Measurements from ENCODE around the gene CYTH4. TPM values are rescaled to one million over a fixed set of nuclear protein-coding genes. Genes with fewer than 3 reads are reported as not detected.

Gene CYTH4
- total RNA-seq, 1 experiment from 2014 or later, result not detected

DNA sequence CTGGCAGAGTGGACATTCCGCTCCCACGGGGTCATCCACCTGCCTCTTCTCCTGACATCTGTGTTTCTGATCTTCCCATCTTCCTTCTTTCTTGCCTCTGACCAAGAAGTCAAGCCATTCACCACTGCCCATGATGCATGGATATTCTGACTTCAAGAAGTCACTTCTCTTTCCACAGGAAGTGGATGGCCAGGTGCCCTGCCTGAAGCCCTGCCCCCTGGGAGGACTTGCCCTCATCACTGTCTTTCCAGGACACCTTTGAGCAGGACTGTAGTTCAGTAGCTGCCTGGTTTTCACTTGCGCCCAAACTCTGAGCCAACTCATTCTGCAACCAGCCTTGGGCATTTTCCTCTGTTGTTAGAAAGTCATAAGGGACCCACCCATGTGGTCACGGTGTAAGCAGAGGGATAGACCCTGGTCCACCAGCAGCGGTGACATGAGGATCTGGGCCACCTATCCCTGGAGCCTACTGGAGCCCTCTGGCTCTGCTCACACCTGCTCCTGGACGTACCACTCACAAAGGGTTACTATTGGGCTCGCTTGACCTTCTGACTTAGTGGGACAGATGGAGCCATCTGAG, 6.9 kb downstream of the CYTH4 start:
- no peak for DNase-seq (ENCODE audit: low read depth)

DNA sequence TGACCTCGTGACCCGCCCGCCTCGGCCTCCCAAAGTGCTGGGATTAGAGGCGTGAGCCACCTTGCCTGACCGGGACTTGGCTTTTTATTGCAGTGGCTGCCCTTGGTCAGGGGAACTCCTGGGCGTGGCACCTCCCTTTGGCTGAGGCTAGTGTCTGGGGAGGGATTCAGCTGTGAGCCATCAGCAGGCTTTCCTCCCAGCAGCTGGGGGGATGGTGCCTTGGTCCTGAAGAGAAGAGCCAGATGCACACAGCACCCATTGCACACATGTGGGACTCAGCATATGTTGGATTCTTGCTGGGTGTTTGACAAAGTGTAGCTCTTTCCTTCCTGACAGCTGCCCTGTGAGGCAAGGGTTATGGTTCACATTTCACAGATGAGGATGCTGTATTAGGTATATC, 8.4 kb downstream of the CYTH4 start:
- DNase-seq (ENCODE audit: low read depth), result peak; percentile 53

DNA sequence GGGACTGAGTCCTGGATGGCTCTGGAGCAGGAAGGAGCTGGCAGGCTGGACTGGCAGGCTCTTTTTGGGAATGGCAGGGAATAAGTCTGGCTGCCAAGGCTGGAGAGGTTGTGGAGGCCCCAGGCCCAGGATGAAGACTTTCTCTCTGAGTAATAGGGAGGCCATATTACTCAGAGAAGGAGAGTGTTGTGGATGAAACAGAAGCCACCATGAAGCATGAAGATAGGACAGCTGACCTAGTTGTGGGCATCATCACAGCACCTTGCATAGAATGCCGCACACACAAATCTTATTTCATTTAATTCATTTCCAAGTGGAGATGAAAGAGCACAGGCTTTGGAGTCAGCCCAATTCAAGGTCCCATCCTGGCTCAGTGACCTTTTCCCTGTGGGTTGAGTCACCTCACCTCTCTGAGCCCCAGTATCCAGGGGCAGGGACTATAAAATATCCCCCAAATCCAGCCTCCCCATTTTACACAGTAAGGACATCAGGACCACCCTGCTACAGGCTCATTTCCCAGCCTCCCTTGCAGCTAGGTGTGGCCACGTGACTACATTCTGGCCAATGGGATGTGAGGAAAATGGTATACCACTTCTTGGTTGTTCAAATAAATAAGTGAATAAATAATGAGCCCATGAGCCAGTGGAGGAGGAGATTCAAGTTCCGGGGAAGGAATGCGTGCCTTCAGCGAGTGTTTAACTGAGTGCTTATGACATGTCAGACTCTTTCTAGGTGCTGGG, 9.4 kb downstream of the CYTH4 start:
- no peak for DNase-seq (ENCODE audit: low read depth)

DNA sequence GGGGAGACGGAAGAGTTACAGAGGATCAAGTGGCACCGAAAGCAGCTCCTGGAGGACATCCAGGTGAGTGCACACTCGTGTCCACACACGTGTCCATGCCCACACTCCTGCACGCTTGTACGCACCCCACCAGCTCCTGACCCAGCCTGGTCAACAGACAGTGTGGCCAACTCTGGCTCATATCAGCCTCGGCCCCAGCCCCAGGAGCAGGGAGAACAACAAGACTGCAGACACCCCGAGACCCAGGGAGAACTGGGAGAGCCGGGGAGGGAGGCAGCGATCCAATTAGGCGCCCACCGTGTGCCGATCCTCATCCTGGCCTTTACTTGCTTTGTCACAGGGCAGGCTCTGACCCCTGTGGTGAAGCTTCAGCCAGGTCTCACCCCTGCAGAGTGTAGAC, 10.3 kb downstream of the CYTH4 start:
- DNase-seq (ENCODE audit: low read depth), result no peak

DNA sequence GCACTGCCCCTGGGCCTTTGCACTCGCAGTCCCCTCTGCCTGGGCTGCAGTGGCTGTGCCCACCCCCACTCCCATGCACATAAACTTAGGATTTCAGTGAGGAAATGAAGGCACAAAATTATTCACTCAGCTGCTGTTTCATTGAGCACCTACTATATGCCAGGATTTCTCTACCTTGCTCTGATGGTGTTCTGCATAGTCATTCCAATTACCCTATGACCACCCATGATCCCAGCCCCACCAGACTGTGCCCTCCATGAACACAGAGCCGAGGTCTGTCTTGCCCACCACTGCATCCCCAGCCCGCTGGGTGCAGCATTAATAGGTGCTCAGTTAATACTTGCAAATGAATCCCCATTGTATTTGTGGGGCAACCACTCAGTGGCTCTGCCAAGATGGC, 10.9 kb downstream of the CYTH4 start:
- DNase-seq (ENCODE audit: low read depth), result no peak

DNA sequence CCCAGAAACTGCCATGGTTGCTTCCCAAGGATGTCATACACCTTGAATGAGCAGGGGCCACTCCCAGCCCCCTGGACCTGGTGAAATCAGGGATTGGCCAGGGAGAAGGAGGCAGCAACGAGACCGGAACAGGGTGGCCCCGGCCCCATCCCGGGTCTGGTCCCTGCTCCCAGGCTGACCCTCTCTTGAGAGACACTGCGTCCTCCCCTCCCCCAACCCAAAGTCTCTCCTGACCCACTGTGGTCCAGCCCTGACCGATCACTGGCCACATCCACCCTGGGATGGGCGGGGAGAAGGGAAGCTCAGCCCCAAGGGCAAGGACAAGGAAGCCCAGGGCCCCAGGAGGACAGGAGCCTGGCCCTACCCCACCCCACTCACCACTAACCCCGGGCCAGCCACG, 12.4 kb downstream of the CYTH4 start:
- no peak for DNase-seq (ENCODE audit: low read depth)

DNA sequence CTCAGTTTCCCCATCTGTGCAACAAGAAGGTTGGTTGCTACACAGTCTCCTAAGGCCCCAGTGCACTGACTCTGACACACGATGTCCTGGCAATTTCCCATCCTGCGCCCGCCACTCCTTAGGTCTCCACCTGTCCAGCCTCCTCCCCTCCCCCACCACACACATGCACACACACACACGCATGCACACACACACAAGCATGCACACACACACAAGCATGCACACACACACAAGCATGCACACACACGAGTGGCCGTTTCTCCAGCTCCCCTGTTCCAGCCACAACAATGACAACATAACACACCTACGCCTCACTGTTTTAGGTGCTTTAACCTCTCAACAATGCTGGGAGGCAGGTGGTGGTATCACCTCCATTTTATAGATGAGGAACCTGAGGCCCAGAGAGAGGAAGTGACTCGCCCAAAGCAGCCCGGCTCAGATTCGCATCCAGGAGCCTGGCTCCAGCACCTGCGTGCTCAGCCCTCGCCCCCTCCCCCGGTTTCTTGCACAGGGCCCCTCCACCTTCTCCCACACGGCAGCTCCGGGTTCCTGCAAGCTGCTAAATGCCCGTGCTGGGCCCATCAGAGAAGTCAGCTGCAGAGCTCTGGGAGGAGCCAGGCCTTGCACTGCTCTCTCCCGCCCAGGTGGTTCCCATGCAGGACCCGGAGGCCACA, 13.0 kb downstream of the CYTH4 start:
- no peak for DNase-seq (ENCODE audit: low read depth)

DNA sequence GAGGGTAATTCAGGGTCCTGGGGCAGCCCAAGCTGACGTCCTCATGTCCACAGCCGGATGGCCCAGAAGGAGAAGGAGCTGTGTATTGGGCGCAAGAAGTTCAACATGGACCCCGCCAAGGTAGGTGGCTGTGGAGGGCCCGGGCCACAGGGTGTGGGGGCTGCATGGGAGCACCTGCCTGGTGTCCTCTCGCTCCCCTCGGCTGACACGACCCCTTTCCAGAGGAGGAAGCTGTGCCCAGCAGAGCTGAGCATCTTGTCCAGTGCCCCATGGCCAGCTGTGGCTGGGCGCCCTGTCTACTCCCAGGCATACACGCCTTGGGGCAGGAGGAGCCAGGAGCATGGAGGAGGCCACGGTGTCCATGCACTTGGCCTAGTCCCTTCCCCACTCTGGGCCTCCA, 13.6 kb downstream of the CYTH4 start:
- no peak for DNase-seq (ENCODE audit: low read depth)

DNA sequence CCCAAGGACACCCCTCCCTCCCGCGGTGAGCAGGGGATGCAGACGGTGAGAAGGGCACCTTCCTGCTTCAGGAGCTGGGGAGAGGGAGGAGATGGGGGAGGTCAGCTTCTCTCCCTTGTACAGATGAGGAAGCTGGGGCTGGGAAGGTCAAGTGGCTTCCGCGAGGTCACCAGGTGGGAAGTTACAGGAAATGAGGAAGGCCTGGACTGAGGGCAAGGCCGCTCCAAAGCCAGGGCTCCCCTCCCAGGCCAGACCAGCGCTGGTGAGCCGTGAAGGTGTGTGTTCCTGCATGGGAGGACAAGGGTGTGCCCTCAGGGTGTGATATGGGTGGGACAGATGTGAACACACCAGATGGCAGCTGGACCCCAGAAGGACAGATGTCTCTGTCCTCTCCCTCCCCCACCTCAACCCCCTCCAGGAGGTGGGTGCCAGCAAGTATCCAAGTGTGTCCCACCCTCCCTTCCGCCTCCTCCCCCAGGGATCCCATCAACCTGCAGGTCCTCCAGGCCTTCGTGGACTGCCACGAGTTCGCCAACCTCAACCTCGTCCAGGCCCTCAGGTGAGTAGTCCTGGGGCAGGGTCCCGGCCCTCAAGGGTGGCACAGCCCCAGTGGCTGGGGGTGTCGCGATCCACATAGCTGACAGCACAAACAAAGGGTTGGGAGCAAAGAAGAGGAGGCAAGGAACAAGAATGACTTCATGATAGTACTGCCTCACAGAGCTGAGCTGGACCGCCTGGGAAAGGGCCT, 16.6 kb downstream of the CYTH4 start:
- DNase-seq (ENCODE audit: low read depth), result no peak

DNA sequence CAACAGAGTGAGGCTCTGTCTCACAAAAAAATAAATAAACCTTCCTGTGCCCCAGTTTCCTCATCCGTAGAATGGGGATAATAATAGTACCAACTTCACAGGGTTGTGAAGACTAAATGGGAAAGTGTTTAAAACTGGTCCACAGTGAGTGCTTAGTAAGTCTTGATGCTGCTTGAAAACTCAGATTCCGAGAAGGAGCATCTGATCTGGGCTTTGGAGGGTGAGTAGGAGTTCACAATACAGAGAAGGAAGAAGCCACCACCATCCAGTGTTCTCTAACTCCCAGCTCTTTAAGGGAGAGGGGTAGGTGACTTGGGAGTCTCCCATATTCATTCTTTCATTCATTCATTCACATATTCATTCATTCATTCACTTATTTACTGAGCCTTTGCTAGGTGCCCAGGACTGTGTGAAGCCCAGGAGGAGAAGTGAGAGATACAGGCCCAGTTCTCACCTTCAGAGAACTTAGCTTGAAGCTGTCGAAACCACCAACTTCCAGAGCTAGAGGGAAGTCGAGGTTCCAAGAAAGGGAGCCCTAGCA, 17.7 kb downstream of the CYTH4 start:
- DNase-seq (ENCODE audit: low read depth), result no peak

DNA sequence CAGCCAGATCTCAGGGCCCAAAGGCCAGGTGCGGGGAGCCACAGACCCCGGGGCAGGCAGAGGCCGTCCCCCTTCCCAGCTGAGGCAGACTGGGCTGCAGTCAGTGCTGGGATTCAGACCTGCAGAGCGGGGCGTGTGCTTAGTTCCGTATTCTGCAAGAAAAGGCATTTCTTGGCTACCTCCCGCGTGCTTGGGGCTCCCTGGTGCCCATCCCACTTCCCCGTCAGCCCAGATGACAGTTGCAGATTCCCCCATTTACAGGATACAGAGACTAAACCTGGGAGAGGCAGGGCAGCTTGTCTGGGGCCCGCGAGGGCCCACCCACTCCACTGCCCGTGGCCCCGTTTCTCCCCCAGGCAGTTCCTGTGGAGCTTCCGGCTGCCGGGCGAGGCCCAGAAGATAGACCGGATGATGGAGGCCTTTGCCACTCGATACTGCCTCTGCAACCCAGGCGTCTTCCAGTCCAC, 18.3 kb downstream of the CYTH4 start:
- DNase-seq (ENCODE audit: low read depth), result no peak

DNA sequence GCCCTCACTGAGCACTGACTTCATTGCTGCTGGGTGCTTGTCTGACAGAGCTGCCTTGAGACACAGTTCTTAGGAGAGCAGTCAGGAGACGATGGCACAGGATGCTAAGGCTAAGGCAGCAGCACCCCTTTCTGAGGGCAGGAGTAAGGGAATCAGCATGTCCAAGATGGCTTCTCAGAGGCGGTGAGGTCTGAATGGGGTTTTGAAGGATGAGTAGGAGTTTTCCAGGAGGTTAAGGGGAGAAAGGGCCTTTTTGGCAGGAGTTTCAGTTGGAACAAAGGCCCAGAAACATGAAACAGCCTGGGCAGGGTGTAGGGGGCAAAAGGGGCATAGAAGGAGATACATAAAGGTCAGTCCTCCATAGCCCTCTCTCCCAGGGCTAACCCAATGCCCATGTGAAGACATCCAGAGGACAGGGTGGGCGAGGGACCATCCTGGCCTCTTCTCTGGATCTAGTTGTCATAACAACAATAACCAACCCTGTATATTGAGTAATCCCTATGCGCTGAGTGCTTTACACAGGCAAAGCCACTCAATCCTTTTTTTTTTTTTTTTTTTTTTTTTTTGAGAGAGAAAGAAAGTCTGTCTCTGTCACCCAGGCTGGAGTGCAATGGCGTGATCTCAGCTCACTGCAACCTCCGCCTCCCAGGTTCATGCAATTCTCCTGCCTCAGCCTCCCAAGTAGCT, 19.0 kb downstream of the CYTH4 start:
- DNase-seq (ENCODE audit: low read depth), result no peak

DNA sequence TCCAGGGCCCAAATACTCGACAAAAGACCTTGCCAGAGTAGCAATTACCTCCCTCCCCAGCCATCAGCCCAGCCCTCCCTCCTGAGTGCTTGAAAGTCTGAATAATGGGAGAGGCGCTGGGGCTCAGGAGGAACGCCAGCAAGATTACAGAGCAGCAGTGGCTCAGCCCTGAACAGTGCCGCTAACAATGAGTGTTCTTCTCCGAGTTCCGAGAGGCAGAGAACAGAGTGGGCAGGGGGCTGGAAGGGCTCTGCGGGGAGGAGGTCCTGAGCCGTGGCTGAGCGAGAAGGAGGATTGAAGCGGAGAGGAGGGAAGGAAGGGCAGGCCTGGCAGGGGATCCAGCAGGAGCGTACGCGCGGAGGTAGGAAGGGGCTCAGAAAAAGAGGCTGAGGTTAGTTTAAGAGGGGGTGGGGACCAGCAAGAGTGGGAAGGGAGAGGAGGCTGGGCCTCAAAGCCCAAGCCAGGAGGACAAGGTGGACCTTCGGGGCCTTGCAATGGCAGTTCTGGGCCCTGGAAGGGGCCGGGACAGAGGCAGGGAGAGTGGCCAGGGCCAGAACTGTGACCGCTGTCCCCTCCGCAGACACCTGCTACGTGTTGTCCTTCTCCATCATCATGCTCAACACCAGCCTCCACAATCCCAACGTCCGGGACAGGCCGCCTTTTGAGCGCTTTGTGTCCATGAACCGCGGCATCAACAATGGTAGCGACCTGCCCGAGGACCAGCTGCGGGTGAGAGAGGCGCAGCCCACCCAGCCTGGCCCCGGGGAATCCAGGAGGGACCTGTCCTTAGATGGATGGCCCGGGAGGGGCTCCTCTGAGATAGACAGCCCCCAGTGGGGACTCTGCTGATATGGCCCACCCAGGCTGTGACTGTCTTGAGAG, 20.6 kb downstream of the CYTH4 start:
- DNase-seq (ENCODE audit: low read depth), result no peak

DNA sequence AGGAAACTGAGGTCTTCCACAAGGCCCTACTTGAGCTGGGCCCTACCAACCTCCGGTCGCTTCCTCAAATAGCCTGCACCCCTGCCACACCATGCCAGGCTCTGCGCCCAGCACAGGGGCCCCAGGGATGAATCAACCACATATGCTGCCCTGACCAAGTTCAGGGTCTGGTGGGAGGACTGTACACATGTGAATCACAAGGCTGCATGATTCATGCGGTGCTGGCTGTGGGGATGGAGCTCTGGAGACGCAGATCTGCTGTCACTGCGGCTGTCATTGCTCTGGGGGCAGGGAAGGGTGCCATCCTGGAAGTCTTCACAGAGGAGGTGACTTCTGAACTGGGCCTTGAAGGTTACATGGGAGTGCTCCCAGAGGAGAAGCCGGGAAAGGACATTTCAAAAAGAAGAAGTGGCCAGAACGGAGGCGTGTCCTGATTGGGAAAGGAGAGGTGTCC, 21.5 kb downstream of the CYTH4 start:
- DNase-seq (ENCODE audit: low read depth), result peak; percentile 93

DNA sequence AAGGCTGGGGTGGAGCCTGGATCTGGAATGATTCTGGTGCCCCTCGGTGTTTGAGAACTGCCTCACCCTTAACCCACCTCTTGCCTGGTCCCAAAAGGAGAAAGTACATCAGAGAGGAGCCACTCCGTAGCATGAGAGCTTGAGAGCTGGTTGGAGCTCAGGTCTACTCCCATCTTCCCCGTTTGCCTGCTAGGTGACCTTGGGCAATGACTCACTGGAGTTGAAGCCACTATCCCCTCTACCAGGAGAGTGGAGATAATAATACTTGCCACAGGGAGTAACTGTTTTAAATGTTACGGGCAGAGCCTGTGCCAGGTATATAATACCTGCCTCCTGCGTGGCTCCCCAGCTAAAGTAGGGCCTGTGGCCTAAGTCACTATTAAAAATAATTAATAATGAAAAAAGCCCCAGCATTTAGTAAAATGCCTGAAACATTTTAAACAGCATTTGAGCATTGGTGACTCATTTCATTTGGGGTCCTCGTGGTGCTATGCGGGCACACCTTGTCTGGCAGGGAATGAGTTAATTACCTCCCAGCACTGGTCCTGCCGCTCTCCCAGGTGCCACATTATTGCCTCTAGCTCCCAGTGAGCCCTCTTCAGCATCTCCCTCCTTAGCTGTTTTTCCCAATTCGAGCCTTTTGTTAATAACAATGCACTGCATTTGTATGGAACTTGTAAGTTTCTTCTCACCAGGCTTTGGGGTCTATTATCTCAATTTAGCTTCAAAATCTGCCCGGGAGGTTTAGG, 22.5 kb downstream of the CYTH4 start:
- DNase-seq (ENCODE audit: low read depth), result peak; percentile 24

DNA sequence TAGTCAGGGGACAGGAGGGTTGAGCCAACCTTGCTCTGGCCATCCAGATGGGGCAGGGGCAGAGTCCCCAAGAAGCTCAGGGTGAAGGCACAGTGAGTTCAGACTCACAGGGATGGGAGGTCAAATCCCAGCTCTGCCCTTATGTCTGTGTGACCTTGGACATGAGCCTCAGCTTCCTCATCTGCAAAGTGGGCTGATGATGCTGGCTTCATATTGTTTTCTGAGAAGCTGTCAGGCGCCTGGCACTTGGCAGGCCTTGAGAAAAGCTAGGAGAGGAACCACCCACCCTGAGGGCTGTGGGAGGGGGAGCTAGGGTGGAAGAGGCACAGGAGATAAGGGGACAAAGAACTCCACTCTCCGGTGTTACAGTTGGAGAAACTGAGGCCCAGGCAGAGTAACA, 23.6 kb downstream of the CYTH4 start:
- DNase-seq (ENCODE audit: low read depth), result no peak

DNA sequence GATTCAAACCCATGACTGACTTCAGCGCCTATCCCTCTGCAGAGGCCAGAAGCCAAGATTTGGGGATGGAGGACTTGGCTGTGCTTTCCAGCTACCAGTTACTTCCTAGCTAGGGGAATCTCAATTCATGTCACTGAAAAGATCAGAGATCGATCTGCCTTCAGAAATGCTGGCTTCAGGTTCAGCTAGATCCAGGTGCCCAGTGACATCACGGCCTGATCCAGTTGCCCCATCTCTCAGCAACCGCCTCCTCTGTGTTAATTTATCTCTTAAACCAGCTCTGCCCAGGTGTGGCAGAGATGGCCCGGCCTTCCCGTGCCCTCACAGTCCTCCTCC, 24.2 kb downstream of the CYTH4 start:
- no peak for DNase-seq (ENCODE audit: low read depth)

DNA sequence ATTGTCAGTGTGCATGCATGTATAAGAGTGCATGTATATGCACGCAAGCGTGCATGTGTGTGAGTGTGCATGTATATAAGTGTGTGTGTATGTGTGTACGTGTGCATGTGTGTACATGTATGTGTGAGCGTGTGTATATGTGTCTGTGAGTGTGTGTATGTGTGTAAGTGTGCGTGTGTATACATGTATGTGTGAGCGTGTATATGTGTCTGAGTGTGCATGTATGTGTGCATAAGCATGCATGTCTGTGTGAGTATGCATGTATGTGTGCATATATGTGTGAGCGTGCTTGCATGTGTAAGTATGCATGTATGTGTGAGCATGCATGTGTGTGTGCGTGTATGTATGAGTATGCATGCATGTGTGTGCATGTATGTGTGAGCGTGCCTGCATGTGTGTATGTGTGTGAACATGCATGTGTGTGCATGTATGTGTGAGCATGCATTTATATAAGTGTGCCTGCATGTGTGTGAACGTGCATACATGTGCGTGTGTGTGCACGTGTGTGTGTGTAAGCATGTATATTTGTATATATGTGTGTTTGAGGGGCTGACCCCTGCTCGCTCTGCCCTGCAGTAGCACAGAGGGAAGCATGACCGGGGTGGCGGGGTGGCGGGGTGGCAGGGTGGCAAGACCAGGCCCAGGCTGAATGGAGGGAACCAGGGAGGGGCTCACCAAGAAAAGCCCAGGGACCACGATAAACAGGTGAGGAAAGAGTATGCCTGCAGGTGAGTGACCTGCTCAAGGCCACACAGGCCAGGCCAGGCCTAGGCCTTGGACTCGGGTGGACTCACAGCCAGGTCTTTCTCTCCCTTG, 26.3 kb downstream of the CYTH4 start:
- no peak for DNase-seq (ENCODE audit: low read depth)
